Duodenal mucosa (tissue), 2 donors: Measurements from ENCODE around the gene C1orf105.

ENCODE experiments used
- H3K27ac ChIP-seq: one replicate; pipeline ENCODE4 v1.7.0; 2013; ENCODE audit warnings: low read depth, low read length
- H3K27me3 ChIP-seq, 2 donors: one replicate each; pipeline ENCODE4 v1.7.0; 2013; ENCODE audit warnings: low read length in 2 of 2, control low read depth in 1 of 2; ENCODE audit not compliant: insufficient read depth in 2 of 2, control insufficient read depth in 1 of 2
- H3K36me3 ChIP-seq, 2 donors: one replicate each; pipeline ENCODE4 v1.7.0; 2013; ENCODE audit warnings: low read length in 2 of 2, control low read depth in 1 of 2; ENCODE audit not compliant: insufficient read depth in 2 of 2, control insufficient read depth in 1 of 2
- H3K4me1 ChIP-seq, 2 donors: one replicate each; pipeline ENCODE4 v1.7.0; 2013; ENCODE audit warnings: low read length in 2 of 2, control low read depth in 1 of 2; ENCODE audit not compliant: insufficient read depth in 2 of 2, control insufficient read depth in 1 of 2
- H3K4me3 ChIP-seq, 2 donors: one replicate each; pipeline ENCODE4 v1.7.0; 2013; ENCODE audit warnings: low read length in 2 of 2, low read depth in 1 of 2
- H3K9ac ChIP-seq, 2 donors: one replicate each; pipeline ENCODE4 v1.7.0; 2013; ENCODE audit warnings: low read length in 2 of 2, low read depth in 1 of 2
- H3K9me3 ChIP-seq, 2 donors: one replicate each; pipeline ENCODE4 v1.7.0; 2013; ENCODE audit warnings: low read length in 2 of 2, control low read depth in 1 of 2; ENCODE audit not compliant: control insufficient read depth in 1 of 2

Gene C1orf105

GRCh38 chr1:172402878-172403569 is 17.5 kb upstream of the C1orf105 start:
- Histone ChIP-seq H3K4me1 (peaks cover 0 to 9% of the 10 kb centered on the region in 2 donors), H3K4me3 (no peak overlapping the region), H3K36me3 (no peaks in the 10 kb centered on the region), H3K27ac (no peak overlapping the region), H3K9ac (no peak overlapping the region), H3K27me3 (no peaks in the 10 kb centered on the region), H3K9me3 (no peaks in the 10 kb centered on the region)

DNA sequence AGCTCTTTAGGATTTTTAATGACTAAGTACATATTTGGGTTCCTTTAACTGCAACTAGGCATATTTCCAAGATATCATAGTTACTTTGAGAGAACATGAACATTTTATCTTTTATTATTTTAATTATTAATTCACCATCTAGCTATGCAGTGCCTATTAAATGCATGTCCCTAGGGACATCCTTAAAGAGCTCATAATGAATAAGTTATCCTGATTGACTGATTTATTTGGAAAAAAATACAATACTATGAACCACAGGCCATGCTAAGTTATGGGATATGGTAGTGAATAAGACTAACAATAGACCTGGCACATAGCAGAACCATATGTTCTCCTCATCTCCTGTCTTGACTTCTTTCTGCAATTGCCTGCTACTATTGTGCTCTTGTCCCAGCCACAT is 16.4 kb upstream of the C1orf105 start:
- Histone ChIP-seq H3K36me3 (no peaks in the 10 kb centered on the region), H3K9me3 (no peaks in the 10 kb centered on the region), H3K27ac (no peak overlapping the region), H3K4me3 (no peak overlapping the region), H3K4me1 (peaks cover 0 to 9% of the 10 kb centered on the region in 2 donors), H3K27me3 (no peaks in the 10 kb centered on the region), H3K9ac (no peak overlapping the region)

DNA sequence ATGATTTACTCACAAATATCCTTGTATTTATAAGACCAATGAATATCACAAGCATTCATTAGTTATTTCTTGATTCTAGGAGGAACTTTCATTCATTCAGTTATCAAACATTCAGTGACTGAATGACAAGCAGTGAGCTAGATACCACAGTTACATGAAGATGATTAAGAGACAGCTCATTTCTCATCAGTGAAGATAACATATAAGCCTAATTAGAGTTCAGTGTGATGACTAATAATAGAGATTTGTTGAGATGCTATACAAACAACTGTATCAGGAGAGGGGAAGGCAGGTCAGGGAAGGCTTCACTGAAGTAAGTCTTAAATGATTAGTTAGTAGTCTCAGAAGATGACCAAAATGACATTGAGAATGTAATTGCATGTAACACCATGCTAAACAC is 14.6 kb upstream of the C1orf105 start:
- Histone ChIP-seq H3K9ac (no peak overlapping the region), H3K4me3 (no peak overlapping the region), H3K27ac (no peak overlapping the region), H3K4me1 (no peaks in the 10 kb centered on the region), H3K27me3 (no peaks in the 10 kb centered on the region), H3K9me3 (no peaks in the 10 kb centered on the region), H3K36me3 (no peaks in the 10 kb centered on the region)

DNA sequence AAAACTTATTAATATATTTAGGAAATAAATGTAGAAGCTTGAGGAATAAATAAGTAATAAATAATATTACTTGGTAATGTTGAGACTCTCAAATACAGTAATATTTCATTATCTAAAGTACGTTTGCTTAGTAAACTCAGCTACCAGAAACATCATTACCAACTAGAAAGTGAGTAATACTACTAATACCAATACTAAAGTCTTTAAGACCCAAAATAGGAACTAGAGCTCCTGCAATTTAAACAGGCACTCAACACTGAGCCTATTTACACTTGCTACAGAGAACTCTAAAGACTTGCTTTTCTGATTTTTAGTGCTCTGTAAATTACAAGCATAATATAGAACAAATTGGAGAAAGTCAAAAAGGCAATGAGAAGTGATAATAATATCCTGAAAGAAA is 13.5 kb upstream of the C1orf105 start:
- H3K27ac ChIP-seq: no peak overlapping the region
- no peak overlapping the region for H3K4me3 ChIP-seq
- H3K9ac ChIP-seq: no peak overlapping the region
- no peaks in the 10 kb centered on the region for H3K27me3 ChIP-seq
- no peaks in the 10 kb centered on the region for H3K4me1 ChIP-seq
- H3K36me3 ChIP-seq: no peaks in the 10 kb centered on the region
- no peaks in the 10 kb centered on the region for H3K9me3 ChIP-seq

DNA sequence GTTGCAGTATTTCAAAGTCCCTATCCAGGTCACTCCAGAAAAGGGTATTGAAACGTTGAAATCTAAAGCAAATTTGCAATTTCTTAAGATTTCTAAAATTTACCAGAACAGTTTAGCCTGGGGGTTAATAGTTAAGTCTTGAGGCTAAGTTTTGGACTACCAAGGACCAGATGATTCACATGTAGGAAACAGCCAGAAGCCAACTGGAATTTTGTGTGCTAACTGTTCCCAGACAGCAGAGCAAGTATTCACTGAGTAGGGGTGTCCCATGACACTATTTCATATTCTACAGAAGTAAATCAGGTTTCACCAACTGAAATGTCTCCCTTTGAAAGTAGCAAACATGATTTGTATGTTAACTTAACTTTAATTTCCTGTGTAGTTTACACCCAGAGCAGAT is 11.5 kb upstream of the C1orf105 start:
- no peaks in the 10 kb centered on the region for H3K36me3 ChIP-seq
- no peak overlapping the region for H3K9ac ChIP-seq
- H3K9me3 ChIP-seq: no peaks in the 10 kb centered on the region
- H3K27ac ChIP-seq: no peak overlapping the region
- no peak overlapping the region for H3K4me3 ChIP-seq
- no peaks in the 10 kb centered on the region for H3K27me3 ChIP-seq
- no peaks in the 10 kb centered on the region for H3K4me1 ChIP-seq

- H3K36me3 ChIP-seq: no peaks in the 10 kb centered on the region
- H3K27ac ChIP-seq: no peak overlapping the region
- H3K4me1 ChIP-seq: no peaks in the 10 kb centered on the region
Measured at GRCh38 chr1:172410027-172410426, 10.5 kb upstream of the C1orf105 start.

DNA sequence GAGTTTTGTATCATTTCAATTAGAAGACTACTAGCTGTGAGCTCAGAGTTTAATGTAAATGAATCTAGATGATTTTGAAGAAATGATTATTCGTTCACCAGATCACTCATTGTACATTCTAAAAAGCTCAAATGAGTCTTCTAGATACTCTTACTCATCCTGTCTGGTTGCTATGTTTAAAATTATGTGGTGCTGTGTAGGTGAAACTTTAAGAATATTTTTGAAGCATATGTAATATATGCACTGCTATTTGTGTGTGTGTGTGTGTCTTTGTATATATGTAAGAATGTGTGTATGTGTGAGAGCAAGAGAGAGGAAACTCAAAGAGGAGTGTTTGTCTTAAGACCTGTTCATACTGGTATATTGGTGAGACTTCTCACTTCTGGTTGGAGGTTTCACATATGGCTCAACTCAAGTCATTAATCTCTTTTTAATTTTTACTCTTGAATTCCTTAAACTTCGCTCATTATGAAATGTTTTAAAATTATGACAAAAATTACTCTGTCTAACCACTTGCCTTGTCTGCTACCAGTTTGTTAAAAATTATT is 8.6 kb upstream of the C1orf105 start:
- no peak overlapping the region for H3K27ac ChIP-seq
- H3K27me3 ChIP-seq: no peaks in the 10 kb centered on the region
- no peak overlapping the region for H3K9ac ChIP-seq
- H3K36me3 ChIP-seq: no peaks in the 10 kb centered on the region
- H3K4me3 ChIP-seq: no peak overlapping the region
- no peaks in the 10 kb centered on the region for H3K4me1 ChIP-seq
- H3K9me3 ChIP-seq: no peaks in the 10 kb centered on the region

More at GRCh38 chr1:172410027-172410426, 10.5 kb upstream of the C1orf105 start:
- Histone ChIP-seq H3K9me3 (no peaks in the 10 kb centered on the region), H3K4me3 (no peak overlapping the region), H3K27me3 (no peaks in the 10 kb centered on the region), H3K9ac (no peak overlapping the region)

DNA sequence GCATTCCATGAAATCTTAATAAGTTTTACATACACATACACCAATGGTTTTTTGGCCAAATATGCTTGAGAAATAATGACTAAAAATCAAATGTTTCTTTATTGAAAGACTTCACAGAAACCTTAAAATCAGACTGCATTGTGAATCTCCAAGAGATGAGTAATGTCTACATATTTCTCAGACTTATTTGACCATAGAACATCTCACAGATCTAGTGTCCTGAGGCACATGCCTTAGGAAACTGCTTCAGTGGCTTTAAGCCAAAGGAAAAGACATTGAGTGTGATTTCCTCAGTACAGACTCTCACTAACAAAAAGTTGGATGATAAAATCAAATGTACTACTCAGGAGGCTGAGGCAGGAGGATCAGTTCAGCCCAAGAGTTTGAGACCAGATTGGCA is 6.2 kb upstream of the C1orf105 start:
- Histone ChIP-seq H3K36me3 (no peaks in the 10 kb centered on the region), H3K27me3 (no peaks in the 10 kb centered on the region), H3K4me3 (no peak overlapping the region), H3K9me3 (no peaks in the 10 kb centered on the region), H3K27ac (no peak overlapping the region), H3K4me1 (no peaks in the 10 kb centered on the region), H3K9ac (no peak overlapping the region)

- Histone ChIP-seq H3K27me3 (no peaks in the 10 kb centered on the region), H3K4me3 (no peak overlapping the region), H3K36me3 (no peaks in the 10 kb centered on the region), H3K9me3 (no peaks in the 10 kb centered on the region), H3K27ac (no peak overlapping the region), H3K9ac (no peak overlapping the region), H3K4me1 (no peaks in the 10 kb centered on the region)
Measured at GRCh38 chr1:172416496-172417035, 3.9 kb upstream of the C1orf105 start.

- H3K36me3 ChIP-seq: no peaks in the 10 kb centered on the region
Measured at GRCh38 chr1:172417557-172417956, 2.9 kb upstream of the C1orf105 start.

More at GRCh38 chr1:172417557-172417956, 2.9 kb upstream of the C1orf105 start:
- Histone ChIP-seq H3K9ac (no peak overlapping the region), H3K27me3 (no peaks in the 10 kb centered on the region), H3K4me3 (no peak overlapping the region), H3K9me3 (no peaks in the 10 kb centered on the region), H3K4me1 (no peaks in the 10 kb centered on the region), H3K27ac (no peak overlapping the region)
